ENCODE data around the gene FOXP1.

FOXP1 gene

DNA sequence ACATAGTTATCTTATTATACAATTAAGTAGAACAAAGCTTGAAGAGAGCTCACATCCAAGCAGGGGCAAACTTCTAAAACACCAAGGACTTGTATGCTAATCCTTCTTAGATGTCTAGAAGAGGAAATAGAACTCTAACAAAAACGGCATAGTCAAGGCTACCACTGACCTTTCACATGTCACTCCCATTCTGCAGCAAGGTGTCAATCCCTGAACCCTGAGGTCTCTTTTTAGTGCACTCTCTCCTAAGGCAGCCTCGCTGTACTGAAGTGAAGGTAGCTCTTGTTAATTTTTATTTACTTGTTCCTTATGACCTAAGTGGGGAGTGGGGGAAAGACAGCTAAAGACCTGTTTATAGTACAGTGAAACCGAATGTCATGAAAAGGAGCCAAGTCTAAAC lies 506.5 kb downstream of the FOXP1 start:
- Histone ChIP-seq H3K27ac (peak overlapping the region; percentile 26), H3K4me3 (ENCODE audit: low read depth, low read length) (no peak overlapping the region), H3K27me3 (replicated peaks) (no peaks in the 10 kb centered on the region), H3K36me3 (replicated peaks) (no peaks in the 10 kb centered on the region)
- no peak for DNase-seq
- TF ChIP-seq, protein P1, sequence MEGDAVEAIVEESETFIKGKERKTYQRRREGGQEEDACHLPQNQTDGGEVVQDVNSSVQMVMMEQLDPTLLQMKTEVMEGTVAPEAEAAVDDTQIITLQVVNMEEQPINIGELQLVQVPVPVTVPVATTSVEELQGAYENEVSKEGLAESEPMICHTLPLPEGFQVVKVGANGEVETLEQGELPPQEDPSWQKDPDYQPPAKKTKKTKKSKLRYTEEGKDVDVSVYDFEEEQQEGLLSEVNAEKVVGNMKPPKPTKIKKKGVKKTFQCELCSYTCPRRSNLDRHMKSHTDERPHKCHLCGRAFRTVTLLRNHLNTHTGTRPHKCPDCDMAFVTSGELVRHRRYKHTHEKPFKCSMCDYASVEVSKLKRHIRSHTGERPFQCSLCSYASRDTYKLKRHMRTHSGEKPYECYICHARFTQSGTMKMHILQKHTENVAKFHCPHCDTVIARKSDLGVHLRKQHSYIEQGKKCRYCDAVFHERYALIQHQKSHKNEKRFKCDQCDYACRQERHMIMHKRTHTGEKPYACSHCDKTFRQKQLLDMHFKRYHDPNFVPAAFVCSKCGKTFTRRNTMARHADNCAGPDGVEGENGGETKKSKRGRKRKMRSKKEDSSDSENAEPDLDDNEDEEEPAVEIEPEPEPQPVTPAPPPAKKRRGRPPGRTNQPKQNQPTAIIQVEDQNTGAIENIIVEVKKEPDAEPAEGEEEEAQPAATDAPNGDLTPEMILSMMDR (IDR thresholded peaks at IDR 0.05; ENCODE audit: low read depth, low read length, missing control alignments) = no peak
- in situ Hi-C loops (cut with HindIII; ENCODE audit: low pct_ligation_motif_present, low sequenced_read_pairs) = no loop called here

- Histone ChIP-seq H3K36me3 (replicated peaks) (no peaks in the 10 kb centered on the region), H3K27me3 (replicated peaks) (no peaks in the 10 kb centered on the region), H3K4me3 (ENCODE audit: low read depth, low read length) (no peak overlapping the region), H3K27ac (peak overlapping the region; percentile 26)
- no peak for DNase-seq
- TF ChIP-seq, protein P1 (IDR thresholded peaks at IDR 0.05; ENCODE audit: low read depth, low read length, missing control alignments) = no peak
- in situ Hi-C loops (cut with HindIII; ENCODE audit: low pct_ligation_motif_present, low sequenced_read_pairs) = no loop called here
Measured at GRCh38 chr3:71076361-71077002, 507.0 kb downstream of the FOXP1 start.

DNA sequence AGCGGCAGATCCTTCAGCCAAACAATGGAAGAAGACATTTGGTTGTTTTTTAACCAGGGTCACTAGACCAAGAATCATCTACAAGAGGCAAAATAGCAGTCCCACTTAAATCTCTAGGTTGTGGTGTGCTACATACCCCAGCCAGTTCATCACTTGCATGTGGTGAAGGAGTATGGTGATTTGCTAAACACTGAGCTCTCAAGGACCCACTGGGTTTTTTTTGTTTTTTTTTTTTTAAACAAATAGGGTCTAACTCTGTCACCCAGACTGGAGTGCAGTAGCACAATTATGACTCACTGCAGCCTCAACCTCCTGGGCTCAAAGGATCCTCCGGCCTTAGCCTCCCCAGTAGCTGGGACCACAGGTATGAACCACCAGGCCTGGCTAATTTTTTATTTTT lies 508.0 kb downstream of the FOXP1 start:
- DNase-seq = no peak
- Histone ChIP-seq H3K36me3 (replicated peaks) (no peaks in the 10 kb centered on the region), H3K27me3 (replicated peaks) (no peaks in the 10 kb centered on the region), H3K27ac (peak overlapping the region; percentile 79), H3K4me3 (ENCODE audit: low read depth, low read length) (no peak overlapping the region)
- TF ChIP-seq, protein P1 (IDR thresholded peaks at IDR 0.05; ENCODE audit: low read depth, low read length, missing control alignments) = no peak
- in situ Hi-C loops (cut with HindIII; ENCODE audit: low pct_ligation_motif_present, low sequenced_read_pairs) = no loop called here

DNA sequence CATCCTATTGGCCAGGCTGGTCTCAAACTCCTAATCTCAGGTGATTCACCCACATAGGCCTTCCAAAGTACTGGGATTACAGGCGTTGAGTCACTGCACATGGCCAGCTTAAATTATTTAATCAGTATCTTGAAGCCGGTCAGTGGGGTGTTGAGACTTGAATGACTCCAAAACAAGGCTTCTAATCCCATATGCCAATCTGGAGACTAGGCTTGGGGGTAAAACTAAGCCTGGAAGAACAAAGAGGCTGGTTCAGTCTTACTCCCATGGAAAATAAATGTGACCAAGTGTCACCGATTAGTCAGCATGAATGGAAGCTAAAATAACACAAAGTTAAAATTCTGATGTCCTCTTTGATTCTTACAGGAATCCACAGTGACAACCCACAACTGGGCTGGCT lies 509.1 kb downstream of the FOXP1 start:
- H3K36me3 ChIP-seq (replicated peaks) = no peaks in the 10 kb centered on the region
- peak overlapping the region; percentile 79 for H3K27ac ChIP-seq
- DNase-seq = peak; percentile 71
- no peak overlapping the region for H3K4me3 ChIP-seq (ENCODE audit: low read depth, low read length)
- TF ChIP-seq, protein P1 (IDR thresholded peaks at IDR 0.05; ENCODE audit: low read depth, low read length, missing control alignments) = no peak
- H3K27me3 ChIP-seq (replicated peaks) = no peaks in the 10 kb centered on the region
- in situ Hi-C loops (cut with HindIII; ENCODE audit: low pct_ligation_motif_present, low sequenced_read_pairs) = loop anchor here (25.0 kb wide), 1 partner anchor 537 kb away; no protein-coding TSS in a partner anchor

- H3K27me3 ChIP-seq (replicated peaks) = no peaks in the 10 kb centered on the region
- no peaks in the 10 kb centered on the region for H3K36me3 ChIP-seq (replicated peaks)
- no peak overlapping the region for H3K4me3 ChIP-seq (ENCODE audit: low read depth, low read length)
- no peak for DNase-seq
- in situ Hi-C loops (cut with HindIII; ENCODE audit: low pct_ligation_motif_present, low sequenced_read_pairs) = loop anchor here (25.0 kb wide), 1 partner anchor 536 kb away; no protein-coding TSS in a partner anchor
- H3K27ac ChIP-seq = no peak overlapping the region
- TF ChIP-seq, protein P1 (IDR thresholded peaks at IDR 0.05; ENCODE audit: low read depth, low read length, missing control alignments) = no peak
Measured at GRCh38 chr3:71072986-71073385, 510.5 kb downstream of the FOXP1 start.

DNA sequence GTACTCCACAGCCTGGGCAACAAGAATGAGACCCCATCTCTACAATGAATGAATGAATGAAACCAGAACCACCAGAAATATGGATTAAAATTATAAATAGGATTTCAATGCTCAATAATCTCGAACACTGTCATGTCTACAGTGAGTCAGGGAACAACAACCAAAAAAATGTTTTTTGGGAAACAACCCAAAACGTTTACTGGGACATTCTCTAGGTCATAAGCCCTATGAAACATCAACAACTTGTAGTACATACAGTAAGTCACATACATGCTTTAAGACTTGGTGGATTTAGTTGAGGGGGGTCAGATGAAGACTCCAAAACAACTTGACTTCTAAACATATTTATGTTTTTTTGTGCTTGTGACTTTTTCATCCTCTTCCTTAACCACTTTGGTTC lies 511.2 kb downstream of the FOXP1 start:
- no peaks in the 10 kb centered on the region for H3K36me3 ChIP-seq (replicated peaks)
- H3K4me3 ChIP-seq (ENCODE audit: low read depth, low read length) = no peak overlapping the region
- TF ChIP-seq, protein P1 (IDR thresholded peaks at IDR 0.05; ENCODE audit: low read depth, low read length, missing control alignments) = no peak
- H3K27me3 ChIP-seq (replicated peaks) = no peaks in the 10 kb centered on the region
- DNase-seq = no peak
- in situ Hi-C loops (cut with HindIII; ENCODE audit: low pct_ligation_motif_present, low sequenced_read_pairs) = loop anchor here (25.0 kb wide), 1 partner anchor 535 kb away; no protein-coding TSS in a partner anchor
- H3K27ac ChIP-seq = no peak overlapping the region
